ENCODE data around the gene PRKG1. TPM values are rescaled to one million over a fixed set of nuclear protein-coding genes. Genes with fewer than 3 reads are reported as not detected.

The PRKG1 gene
- total and polyA plus RNA-seq, 2 of the 4 experiments (the other 2 are of a cell fraction) = 3.5 to 18.3 TPM

DNA sequence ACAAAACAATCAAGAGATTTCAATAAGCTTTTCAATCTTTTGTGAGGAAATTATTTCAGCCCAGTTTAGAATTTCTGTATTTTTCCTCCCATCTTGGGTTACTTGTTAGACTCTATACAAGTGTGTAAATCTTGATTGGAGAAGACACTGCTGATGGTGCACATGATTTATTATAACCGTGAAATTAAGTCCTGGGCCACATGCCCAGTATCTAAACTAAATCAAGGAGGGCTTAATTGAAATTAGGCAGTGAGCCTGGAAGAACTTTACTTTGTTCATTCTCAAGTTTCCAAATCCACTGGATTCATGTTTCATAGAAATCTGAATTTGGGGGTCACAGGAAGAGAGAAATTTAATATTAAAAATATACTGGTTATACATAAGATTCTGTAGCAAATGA is 580.6 kb downstream of the PRKG1 start:
- Histone ChIP-seq H3K18ac (ENCODE audit: low read depth, low read length) (no peak overlapping the region), H4K91ac (ENCODE audit: insufficient read depth, low read depth, low read length) (no peak overlapping the region), H3K27ac (ENCODE audit: insufficient read depth, low read length) (no peak overlapping the region), H2BK15ac (ENCODE audit: low read depth, low read length) (no peak overlapping the region), H2BK120ac (ENCODE audit: low read depth, low read length) (no peak overlapping the region), H4K8ac (ENCODE audit: low read depth in 2 of 2, low read length in 2 of 2) (no peak overlapping the region), H3K36me3 (ENCODE audit: control insufficient read depth, insufficient read depth, low read length) (no peaks in the 10 kb centered on the region), H3K9me1 (ENCODE audit: insufficient read depth, low read length) (peaks cover 4% of the 10 kb centered on the region; the same call in 1 of the 2 replicates), H3K56ac (ENCODE audit: extremely low read depth, insufficient read depth, low read length) (no peak overlapping the region), H2AK5ac (ENCODE audit: low read depth, low read length) (no peak overlapping the region), H3K23ac (ENCODE audit: low read depth, low read length) (no peak overlapping the region), H4K5ac (ENCODE audit: low read depth, low read length) (no peak overlapping the region), H3K27me3 (ENCODE audit: control insufficient read depth, insufficient read depth, low read length) (no peaks in the 10 kb centered on the region), H3K79me1 (ENCODE audit: low read depth in 1 of 2, low read length in 2 of 2) (peaks cover 0 to 4% of the 10 kb centered on the region in 2 experiments; a peak in 1 of 4 replicates), H2BK5ac (ENCODE audit: low read depth, low read length, poor library complexity, severe bottlenecking) (no peak overlapping the region), H4K20me1 (ENCODE audit: insufficient read depth, low read length) (no peaks in the 10 kb centered on the region), H2BK20ac (ENCODE audit: low read depth, low read length) (no peak overlapping the region), H2AK9ac (replicated peaks; ENCODE audit: low read depth, low read length, poor library complexity) (no peak overlapping the region), H3K4me3 (ENCODE audit: insufficient read depth, low read depth, low read length) (no peak overlapping the region), H3K4me1 (ENCODE audit: control insufficient read depth, insufficient read depth, low read length) (peaks cover 4% of the 10 kb centered on the region; the same call in 1 of the 2 replicates), H3K9me3 (ENCODE audit: control insufficient read depth, insufficient read depth, low read length) (no peaks in the 10 kb centered on the region), H2AFZ (replicated peaks; ENCODE audit: low read length, poor library complexity) (no peak overlapping the region), H3K4ac (ENCODE audit: low read depth, low read length) (no peak overlapping the region), H3K9ac (ENCODE audit: low read depth, low read length) (no peak overlapping the region), H3K4me2 (ENCODE audit: low read depth, low read length) (no peak overlapping the region), H3K14ac (replicated peaks; ENCODE audit: low read depth, low read length) (no peak overlapping the region)
- BruUV-seq (replicated peaks) = no TSS peak
- no peak for TF ChIP-seq BHLHE40 (IDR thresholded peaks at IDR 0.05; ENCODE audit: low read depth, low read length)
- TF ChIP-seq ELK1 (IDR thresholded peaks at IDR 0.05; ENCODE audit: borderline replicate concordance, low read depth, low read length) = no peak
- TF ChIP-seq MAZ (IDR thresholded peaks at IDR 0.05; ENCODE audit: borderline replicate concordance, low read depth, low read length) = 0 out of 2 replicates have a peak, but pooled peaks have one; percentile 5
- no peak for TF ChIP-seq CEBPB (IDR thresholded peaks at IDR 0.05; ENCODE audit: low read depth, low read length)
- no peak for TF ChIP-seq CHD1 (IDR thresholded peaks at IDR 0.05; ENCODE audit: low read depth, low read length)
- TF ChIP-seq POLR2A (IDR thresholded peaks at IDR 0.05; ENCODE audit: low read depth, low read length) = no peak
- in situ Hi-C loops (cut with MboI; ENCODE audit: low sequenced_read_pairs) (no loop called here), dilution Hi-C loops (cut with HindIII; ENCODE audit: low sequenced_read_pairs, unreplicated experiment) (no loop called here), intact Hi-C loops (cut with micrococcal nuclease) (loop anchor here (5.0 kb wide), 1 partner anchor 282 kb away; no protein-coding TSS in a partner anchor)
- no CpG with 5 or more reads among the region's 1 CpG for WGBS, 2 experiments (ENCODE audit: extremely low coverage in 2 of 2, insufficient read length in 1 of 2)
- no peak for DNase-seq
- no peak for ATAC-seq (ENCODE audit: low read depth)
- ChIA-PET POLR2A (ENCODE audit: unreplicated experiment) (no interaction called here), CTCF (no interaction called here)
